HG03135 (cell line): ENCODE data around the gene KYAT1.
A peak's percentile ranks its signal among the peaks of the same experiment; 100 is the strongest.

ENCODE experiments used
- ATAC-seq: cut with Tn5 transposase; IDR thresholded peaks from one replicate; pipeline ENCODE4 v1.9.1; 2021; ENCODE audit warnings: mild to moderate bottlenecking, moderate library complexity; ENCODE audit not compliant: unreplicated experiment

The KYAT1 gene

GRCh38 chr9:128909859-128910258 is 28.1 kb upstream of the KYAT1 start:
- ATAC-seq: no peak

GRCh38 chr9:128908372-128908771 is 26.6 kb upstream of the KYAT1 start:
- no peak for ATAC-seq

GRCh38 chr9:128906741-128907140 is 25.0 kb upstream of the KYAT1 start:
- no peak for ATAC-seq

- no peak for ATAC-seq
Observed at GRCh38 chr9:128905964-128906363, 24.2 kb upstream of the KYAT1 start.

DNA sequence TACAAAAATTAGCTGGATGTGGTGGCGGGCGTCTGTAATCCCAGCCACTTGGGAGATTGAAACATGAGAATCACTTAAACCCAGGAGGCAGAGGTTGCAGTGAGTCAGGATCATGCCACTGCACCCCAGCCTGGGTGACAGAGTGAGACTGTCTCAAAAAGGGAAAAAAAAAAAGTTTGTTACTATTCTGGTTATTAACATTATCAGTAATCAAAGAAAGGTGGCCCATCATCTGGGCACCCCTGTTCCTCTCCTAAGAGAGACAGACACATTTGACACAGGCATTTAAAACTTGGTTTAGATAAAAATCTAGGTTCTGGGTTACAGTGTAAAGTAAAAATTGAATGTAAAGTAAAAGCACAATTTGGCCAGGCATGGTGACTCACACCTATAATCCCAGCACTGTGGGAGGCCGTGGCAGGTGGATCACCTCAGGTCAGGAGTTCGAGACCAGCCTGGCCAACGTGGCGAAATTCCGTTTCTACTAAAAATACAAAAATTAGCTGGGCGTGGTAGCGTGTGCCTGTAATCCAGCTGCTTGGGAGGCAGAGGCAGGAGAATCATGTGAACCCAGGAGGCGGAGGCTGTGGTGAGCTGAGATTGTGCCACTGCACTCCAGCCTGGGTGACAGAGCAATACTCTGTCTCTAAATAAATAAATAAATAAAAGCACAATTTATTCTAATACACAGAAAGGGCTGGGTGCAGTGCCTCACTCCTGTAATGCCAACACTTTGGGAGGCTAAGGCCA is 22.3 kb upstream of the KYAT1 start:
- no peak for ATAC-seq

- no peak for ATAC-seq
Observed at GRCh38 chr9:128903079-128903461, 21.3 kb upstream of the KYAT1 start.

DNA sequence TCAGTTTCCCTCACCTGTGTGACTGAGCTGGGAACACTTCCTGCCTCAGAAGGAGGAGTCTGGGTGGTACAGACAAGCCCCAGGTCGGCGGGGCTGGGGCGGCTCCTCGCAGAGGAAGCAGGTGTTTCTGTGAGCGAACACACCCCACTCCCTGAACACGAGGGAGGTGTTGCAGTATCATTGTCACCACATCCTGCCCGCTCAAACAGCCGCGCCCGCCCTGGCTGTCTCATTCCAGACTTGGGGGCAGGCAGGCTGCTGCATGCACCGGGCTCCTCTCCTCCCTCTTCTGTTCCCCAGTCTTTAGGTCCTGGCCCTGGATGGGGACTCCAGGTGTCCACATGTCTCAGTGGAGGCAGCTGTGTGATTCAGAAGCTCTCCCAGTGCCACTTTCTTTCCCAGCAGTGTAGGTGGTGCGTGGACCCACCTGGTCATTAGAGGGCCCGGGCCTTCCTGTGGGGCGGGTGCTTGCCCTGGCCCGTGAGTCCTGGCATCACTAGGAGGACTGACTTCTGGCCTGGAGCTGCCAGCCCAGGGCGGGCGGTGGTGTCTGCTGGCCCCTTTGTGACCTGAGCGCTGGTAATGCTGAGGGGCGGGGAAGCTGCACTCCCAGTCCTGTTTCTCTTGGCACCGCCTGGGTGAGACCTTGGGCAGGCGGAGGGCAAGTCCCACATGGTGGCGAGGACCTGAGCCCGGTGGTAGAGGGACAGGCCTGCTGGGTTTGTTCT is 20.8 kb upstream of the KYAT1 start:
- peak; percentile 82 for ATAC-seq

DNA sequence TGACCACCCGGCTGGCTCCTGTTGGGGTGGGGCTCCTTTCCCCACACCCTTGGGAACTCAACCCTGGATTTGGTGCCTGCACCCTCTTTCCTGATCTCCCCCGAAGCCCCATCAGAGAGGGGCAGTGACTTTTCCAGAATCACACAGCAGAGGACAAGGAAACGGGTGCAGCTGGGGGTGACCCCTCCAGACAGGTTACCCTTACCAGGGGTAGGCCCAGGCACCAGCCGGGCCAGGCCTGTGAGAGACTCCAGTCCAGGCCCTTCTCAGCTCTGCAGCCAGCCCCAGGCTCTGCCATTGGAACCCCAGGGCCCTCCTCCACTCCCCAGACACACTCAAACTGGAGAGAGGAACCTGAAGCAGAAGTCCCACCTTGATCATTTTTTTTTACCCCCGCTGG is 20.1 kb upstream of the KYAT1 start:
- peak; percentile 11 for ATAC-seq

DNA sequence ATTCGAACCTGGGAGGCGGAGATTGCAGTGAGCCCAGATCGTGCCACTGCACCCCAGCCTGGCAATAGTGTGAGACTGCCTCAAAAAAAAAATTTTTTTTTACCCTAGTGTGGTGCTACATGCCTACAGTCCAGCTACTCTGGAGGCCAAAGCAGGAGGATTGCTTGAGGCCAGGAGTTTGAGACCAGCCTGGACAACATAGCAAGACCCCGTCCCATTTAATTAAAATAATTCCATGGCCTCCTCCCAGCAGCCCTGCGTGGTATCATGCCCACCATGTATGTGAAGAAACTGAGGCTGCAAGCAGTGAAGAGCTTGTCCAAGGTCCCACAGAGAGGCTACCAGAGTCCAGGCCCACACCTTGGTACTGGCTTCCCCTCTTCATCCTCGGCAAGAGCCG is 19.6 kb upstream of the KYAT1 start:
- no peak for ATAC-seq

DNA sequence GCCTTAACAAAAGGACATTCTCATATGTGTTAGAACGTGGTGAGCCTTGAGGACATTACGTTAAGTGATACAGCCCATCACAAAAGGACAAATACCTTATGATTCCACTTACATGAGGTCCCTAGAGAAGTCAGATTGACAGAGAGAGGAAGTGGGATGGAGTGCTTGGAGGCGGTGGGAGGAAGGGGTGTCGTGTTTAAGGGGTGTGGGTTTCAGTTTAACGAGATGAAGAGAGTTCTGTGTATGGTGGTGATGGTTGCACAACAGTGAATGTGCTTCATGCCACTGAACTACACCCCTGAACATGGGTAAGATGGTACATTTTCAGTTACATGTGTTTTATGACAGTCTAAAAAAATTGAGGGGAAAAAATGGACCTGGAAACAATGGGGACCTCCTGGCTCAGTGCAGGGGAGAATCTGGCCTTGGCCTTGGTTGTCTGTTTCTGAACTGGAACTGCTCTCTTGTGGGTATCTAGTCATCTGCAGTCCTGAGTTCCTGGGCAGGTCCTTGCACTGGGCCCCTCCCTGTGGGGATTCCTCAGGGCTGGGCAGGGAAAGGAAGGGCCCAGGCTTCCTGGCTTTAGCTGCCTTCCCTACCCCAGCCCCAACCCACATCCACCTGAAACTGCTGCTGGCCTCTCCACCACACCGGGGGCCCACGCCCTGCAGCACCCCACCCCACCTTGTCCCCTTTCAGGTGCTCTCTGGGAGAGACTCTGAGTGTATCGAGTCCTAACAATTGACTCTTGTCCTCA is 18.0 kb upstream of the KYAT1 start:
- ATAC-seq: no peak

DNA sequence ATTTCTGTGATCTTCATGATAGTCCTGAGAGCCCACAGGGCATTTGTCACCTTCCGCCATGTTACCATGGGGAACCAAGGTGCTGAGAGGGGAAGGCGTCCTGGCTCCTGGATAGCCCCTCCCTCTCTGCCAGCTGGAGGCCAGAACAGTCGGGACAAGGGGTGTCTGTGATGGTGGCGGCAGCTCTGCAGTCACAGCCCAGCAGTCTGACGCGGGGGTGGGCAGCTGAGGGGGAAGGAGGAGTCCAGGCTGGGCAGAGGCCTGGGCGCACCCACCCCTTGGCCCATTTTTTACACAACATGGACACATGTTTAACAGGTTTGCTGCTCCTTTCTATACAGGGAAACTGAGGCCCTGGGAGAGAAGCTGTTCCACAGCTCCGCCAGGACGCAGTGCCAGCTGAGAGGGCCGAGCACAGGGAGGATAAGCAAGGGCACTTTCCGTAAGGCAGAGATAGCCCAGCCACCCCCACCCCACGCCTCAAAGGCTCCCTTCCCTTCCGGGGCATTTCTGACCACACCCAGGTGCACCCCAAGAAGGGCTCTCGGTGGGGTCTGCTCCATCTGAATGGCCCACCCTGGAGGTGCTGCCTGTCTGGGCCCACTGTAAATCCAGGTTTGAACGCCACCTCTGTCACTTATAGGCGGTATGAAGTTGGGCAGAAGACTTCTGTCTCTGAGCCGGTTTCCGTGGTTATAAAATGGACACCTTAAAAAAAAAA is 17.3 kb upstream of the KYAT1 start:
- no peak for ATAC-seq

DNA sequence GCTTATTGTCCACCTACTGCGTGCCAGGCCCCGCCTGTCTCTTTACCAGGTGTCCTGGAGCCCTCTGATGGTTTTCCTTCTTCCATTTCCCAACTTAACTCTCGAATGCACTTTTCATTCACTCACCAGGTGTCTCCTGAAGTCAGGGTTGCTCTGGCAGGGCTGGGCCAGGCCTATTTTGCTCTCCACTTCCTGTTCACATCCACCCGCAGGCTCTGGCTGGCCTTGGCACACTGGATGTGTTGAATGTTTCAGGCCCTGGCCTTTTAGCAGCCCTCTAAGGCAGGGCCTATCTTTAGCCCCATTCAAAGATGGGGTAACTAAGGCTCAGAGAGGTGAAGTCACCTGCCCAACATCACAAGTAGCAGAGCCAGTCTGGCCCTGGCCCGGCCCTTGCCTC is 16.6 kb upstream of the KYAT1 start:
- no peak for ATAC-seq

DNA sequence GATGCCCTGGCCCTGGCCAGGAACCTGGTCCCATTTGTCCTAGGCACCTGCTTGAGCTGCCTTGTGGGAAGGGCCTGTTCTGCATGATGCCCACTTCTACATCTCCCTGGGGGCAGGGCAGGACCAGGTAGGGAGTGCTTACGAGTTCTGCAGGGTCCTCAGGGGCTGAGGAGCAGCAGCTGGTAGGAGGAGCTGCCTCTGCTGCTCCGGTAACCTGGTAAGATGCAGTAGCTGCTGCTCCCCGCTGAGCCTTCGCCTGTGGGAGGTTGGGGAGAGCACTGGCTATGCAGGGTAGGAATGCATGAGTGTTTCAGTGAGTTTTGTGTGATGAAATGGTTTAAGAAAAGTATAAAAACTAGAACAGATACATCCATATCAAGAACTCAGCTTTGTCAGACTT is 13.8 kb upstream of the KYAT1 start:
- no peak for ATAC-seq

DNA sequence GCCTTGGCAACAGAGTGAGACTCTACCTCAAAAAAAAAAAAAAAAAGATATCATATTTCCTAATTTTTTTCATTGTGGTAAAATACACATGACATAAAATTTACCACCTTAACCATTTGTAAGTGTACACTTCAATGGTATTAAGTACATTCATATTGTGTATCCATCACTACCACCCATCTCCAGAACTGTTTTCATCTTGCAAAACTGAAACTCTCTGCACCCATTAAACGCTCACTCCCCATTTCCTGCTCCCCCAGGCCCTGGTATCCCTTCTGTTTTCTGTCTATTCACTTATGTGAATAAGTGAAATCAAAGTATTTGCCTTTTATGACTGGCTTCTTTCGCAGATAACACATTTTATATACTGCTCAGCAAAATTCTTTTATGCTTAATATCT is 13.0 kb upstream of the KYAT1 start:
- no peak for ATAC-seq

DNA sequence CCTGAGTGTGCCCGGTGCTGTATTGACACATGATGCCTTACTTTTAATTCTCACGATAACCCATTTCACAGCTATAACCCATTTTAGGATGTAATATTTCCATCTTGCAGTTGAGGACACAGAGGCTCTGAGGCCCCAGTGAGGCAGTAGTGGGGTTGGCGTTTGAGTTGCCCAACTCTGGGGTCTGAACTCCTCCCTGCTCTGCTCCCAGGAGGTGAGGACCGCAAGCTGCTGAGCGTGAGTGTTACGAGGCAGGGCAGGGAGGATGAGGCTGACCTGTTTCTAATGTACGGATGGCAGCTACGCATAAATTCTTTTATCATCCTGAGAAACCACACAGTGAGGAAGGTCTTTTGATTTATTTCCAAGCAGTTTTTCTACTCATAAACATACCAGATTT is 11.6 kb upstream of the KYAT1 start:
- ATAC-seq: no peak

DNA sequence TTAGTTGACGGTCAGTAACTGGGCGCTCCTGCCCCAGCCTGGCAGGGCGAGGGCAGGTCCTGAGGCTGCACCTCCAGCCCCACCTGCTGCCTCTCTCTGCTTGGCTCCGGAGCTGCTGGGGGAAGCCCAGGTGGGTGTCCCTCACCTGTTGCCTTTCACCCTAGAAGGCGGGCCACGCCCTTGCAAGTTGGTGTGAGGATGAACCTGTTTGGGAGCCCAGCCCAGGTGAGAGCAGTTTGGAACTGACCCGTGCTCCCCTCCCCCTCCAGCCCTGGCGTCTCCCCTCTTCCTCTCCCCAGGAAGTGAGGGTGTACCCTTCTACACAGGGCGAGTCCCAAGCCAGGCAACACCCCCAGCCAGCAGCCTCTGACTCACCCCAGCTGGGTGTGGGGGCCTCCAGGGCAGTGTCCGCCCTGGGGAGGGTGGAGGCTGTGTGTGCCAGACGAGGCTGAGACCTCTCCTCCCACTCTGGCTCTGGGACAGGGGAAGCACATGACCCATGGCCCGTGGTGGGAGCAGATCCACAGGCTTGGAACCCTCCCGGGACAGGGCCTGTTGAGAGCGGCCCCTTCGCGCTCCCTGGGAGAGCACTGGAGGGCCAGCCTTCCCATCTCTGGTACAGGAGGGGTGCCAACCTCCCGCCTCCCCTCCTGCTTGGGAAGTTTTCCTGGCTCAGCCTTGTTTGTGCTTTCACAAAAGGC is 10.6 kb upstream of the KYAT1 start:
- no peak for ATAC-seq

GRCh38 chr9:128891321-128892220 is 9.8 kb upstream of the KYAT1 start:
- no peak for ATAC-seq

DNA sequence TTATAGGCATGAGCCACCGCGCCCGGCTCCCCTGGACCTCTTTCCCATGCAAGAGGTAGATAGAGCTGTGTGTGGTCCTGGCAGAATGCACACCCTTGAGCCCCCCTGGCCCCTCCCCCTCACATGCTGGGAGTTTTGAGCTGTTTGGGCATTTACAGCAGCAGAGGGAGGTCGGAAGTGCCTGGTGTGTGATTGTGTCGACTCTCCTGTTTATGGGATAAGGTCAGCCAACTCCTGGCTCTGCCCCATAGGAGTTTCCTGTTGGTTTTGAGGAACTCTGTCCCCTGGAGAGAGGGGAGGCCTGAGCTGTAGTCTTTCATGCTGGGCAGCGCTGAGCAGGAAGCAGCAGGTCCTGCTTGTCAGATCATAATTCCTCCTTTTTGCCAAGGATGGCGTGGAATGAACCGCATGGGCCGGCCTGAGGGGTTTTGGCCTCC is 6.2 kb upstream of the KYAT1 start:
- ATAC-seq: no peak

DNA sequence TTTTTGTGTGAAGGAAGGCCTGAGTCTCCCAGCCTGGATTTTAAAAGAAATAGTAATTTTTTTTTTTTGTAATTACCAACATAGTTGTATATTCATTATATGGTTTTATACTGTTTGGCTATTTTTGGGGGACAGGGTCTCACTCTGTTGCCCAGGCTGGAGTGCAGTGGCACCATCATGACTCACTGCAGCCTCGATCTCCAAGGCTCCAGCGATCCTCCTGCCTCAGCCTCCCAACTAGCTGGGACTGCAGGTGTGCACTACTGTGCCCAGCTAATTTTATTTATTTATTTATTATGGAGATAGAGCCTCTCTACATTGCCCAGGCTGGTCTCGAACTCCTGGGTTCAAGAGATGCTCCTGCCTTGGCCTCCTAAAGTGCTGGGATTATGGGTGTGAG is 5.3 kb upstream of the KYAT1 start:
- no peak for ATAC-seq
